Gastroesophageal sphincter (tissue), 4 donors: ENCODE measurements around the gene SPINK14. TPM values are rescaled to one million over a fixed set of nuclear protein-coding genes. Genes with fewer than 3 reads are reported as not detected.

ENCODE experiments used
- ATAC-seq: fragments of 150-250 bp; one replicate; pipeline ENCODE4 v1.9.1; 2016; ENCODE audit warnings: mild to moderate bottlenecking, moderate library complexity
- H3K27ac ChIP-seq, 4 donors: fragments of 200-600 bp; sonication (generic) in 3 of 4; 1 replicate in 3 of 4; 2 replicates in 1 of 4; pipeline ENCODE4 v1.5.1; 2016 to 2019
- H3K27me3 ChIP-seq: fragments of 200-600 bp; sonication (generic); one replicate; pipeline ENCODE4 v1.5.1; 2019
- H3K36me3 ChIP-seq, 2 donors: fragments of 200-600 bp; sonication (generic); one replicate each; pipeline ENCODE4 v1.5.1; 2019; ENCODE audit warnings: control low read depth in 1 of 2
- H3K4me1 ChIP-seq, 3 donors: fragments of 200-600 bp; sonication (generic); 1 replicate in 2 of 3; 2 replicates in 1 of 3; pipeline ENCODE4 v1.5.1; 2016 to 2019; ENCODE audit warnings: control low read depth in 2 of 3
- H3K4me3 ChIP-seq, 2 donors: fragments of 200-600 bp; sonication (generic); one replicate each; pipeline ENCODE4 v1.5.1; 2019; ENCODE audit warnings: mild to moderate bottlenecking in 1 of 2, moderate library complexity in 1 of 2
- H3K9me3 ChIP-seq, 3 donors: fragments of 200-600 bp; sonication (generic); one replicate each; pipeline ENCODE4 v1.5.1; 2017 to 2019; ENCODE audit warnings: control low read depth in 2 of 3
- CTCF ChIP-seq, 4 experiments: fragments of 200-600 bp in 2 of 4; fragments of 450-650 bp in 2 of 4; sonication (generic) in 1 of 4; IDR thresholded peaks; one replicate each; pipeline ENCODE4 v1.5.1; 2017 to 2019; ENCODE audit warnings: antibody characterized with exemption in 4 of 4, mild to moderate bottlenecking in 2 of 4, moderate library complexity in 2 of 4
- EP300 ChIP-seq: sonication (generic); formaldehyde crosslinking; IDR thresholded peaks from one replicate; pipeline ENCODE4 v1.6.1; 2017; ENCODE audit warnings: antibody characterized with exemption, mild to moderate bottlenecking
- POLR2A ChIP-seq, 2 donors: fragments of 450-650 bp; IDR thresholded peaks; one replicate each; pipeline ENCODE4 v1.6.1; 2017; ENCODE audit warnings: antibody characterized with exemption in 2 of 2, mild to moderate bottlenecking in 2 of 2, moderate library complexity in 1 of 2
- POLR2AphosphoS5 ChIP-seq: sonication (generic); formaldehyde crosslinking; IDR thresholded peaks from one replicate; pipeline ENCODE4 v1.6.1; 2017; ENCODE audit warnings: antibody characterized with exemption
- WGBS, 2 donors: methylation state at CpG; one replicate each; pipeline ENCODE4 v1.1.5; 2018; ENCODE audit warnings: low coverage in 1 of 2; 5-methylcytosine and 5-hydroxymethylcytosine counted together
- total RNA-seq, 4 donors: library from RNA; depleted of rRNA; stranded (reverse); fragments of >200 nt; gene quantifications; one replicate each; pipeline ENCODE4 v1.1.0, GENCODE V29; 2016

The SPINK14 gene
- total RNA-seq, 4 donors from 2014 or later: not detected

GRCh38 chr5:148205044-148205806 lies 36.9 kb downstream of the SPINK14 start:
- Histone ChIP-seq H3K4me1 (peaks cover 0 to 36% (median 0%) of the 10 kb centered on the region in 3 donors), H3K27me3 (no peaks in the 10 kb centered on the region), H3K4me3 (no peak overlapping the region), H3K36me3 (no peaks in the 10 kb centered on the region), H3K9me3 (no peaks in the 10 kb centered on the region), H3K27ac (no peak overlapping the region)
- WGBS, 2 donors: 72 to 90% methylated on average over 3 to 4 of the region's 4 CpGs
- TF ChIP-seq CTCF (IDR thresholded peaks at IDR 0.05) (no peak), POLR2A (IDR thresholded peaks at IDR 0.05) (no peak), EP300 (no peak), POLR2AphosphoS5 (no peak)
- ATAC-seq: no peak

GRCh38 chr5:148205865-148206264 lies 37.5 kb downstream of the SPINK14 start:
- no peaks in the 10 kb centered on the region for H3K27me3 ChIP-seq
- no peak overlapping the region for H3K4me3 ChIP-seq
- no peaks in the 10 kb centered on the region for H3K36me3 ChIP-seq
- H3K27ac ChIP-seq: no peak overlapping the region
- no peak for TF ChIP-seq POLR2AphosphoS5
- TF ChIP-seq POLR2A (IDR thresholded peaks at IDR 0.05): no peak
- no peak for TF ChIP-seq CTCF (IDR thresholded peaks at IDR 0.05)
- TF ChIP-seq EP300: no peak
- H3K9me3 ChIP-seq: no peaks in the 10 kb centered on the region
- WGBS, 2 donors: 58 to 82% methylated on average over 1 of the region's 1 CpG
- H3K4me1 ChIP-seq: peaks cover 0 to 36% (median 0%) of the 10 kb centered on the region in 3 donors
- ATAC-seq: no peak

GRCh38 chr5:148206620-148207019 lies 38.3 kb downstream of the SPINK14 start:
- Histone ChIP-seq H3K36me3 (no peaks in the 10 kb centered on the region), H3K27ac (no peak overlapping the region), H3K9me3 (no peaks in the 10 kb centered on the region), H3K27me3 (no peaks in the 10 kb centered on the region), H3K4me3 (no peak overlapping the region), H3K4me1 (peaks cover 0 to 36% (median 0%) of the 10 kb centered on the region in 3 donors)
- WGBS, 2 donors: 41 to 61% methylated on average over 1 of the region's 1 CpG
- TF ChIP-seq POLR2A (IDR thresholded peaks at IDR 0.05): no peak
- no peak for TF ChIP-seq POLR2AphosphoS5
- TF ChIP-seq CTCF (IDR thresholded peaks at IDR 0.05): no peak
- TF ChIP-seq EP300: no peak
- no peak for ATAC-seq

- no peak for TF ChIP-seq CTCF (IDR thresholded peaks at IDR 0.05)
- no peak for TF ChIP-seq POLR2AphosphoS5
- no peak for TF ChIP-seq EP300
- no peak for TF ChIP-seq POLR2A (IDR thresholded peaks at IDR 0.05)
- no peak for ATAC-seq
- Histone ChIP-seq H3K9me3 (no peaks in the 10 kb centered on the region), H3K36me3 (no peaks in the 10 kb centered on the region), H3K4me1 (peaks cover 0 to 36% (median 0%) of the 10 kb centered on the region in 3 donors), H3K27ac (no peak overlapping the region), H3K4me3 (no peak overlapping the region), H3K27me3 (no peaks in the 10 kb centered on the region)
These were observed 39.9 kb downstream of the SPINK14 start for GRCh38 chr5:148208226-148208625.

GRCh38 chr5:148209151-148209770 lies 40.9 kb downstream of the SPINK14 start:
- H3K36me3 ChIP-seq: no peaks in the 10 kb centered on the region
- ATAC-seq: no peak
- 27 to 55% methylated on average over 2 to 3 of the region's 3 CpGs for WGBS, 2 donors
- H3K27me3 ChIP-seq: no peaks in the 10 kb centered on the region
- H3K27ac ChIP-seq: no peak overlapping the region
- peaks cover 0 to 36% (median 0%) of the 10 kb centered on the region in 3 donors for H3K4me1 ChIP-seq
- no peaks in the 10 kb centered on the region for H3K9me3 ChIP-seq
- H3K4me3 ChIP-seq: no peak overlapping the region
- no peak for TF ChIP-seq POLR2A (IDR thresholded peaks at IDR 0.05)
- TF ChIP-seq POLR2AphosphoS5: no peak
- no peak for TF ChIP-seq CTCF (IDR thresholded peaks at IDR 0.05)
- TF ChIP-seq EP300: no peak
